ENCODE data around the gene CCDC187. TPM values are rescaled to one million over a fixed set of nuclear protein-coding genes. Genes with fewer than 3 reads are reported as not detected.

Gene CCDC187
- total RNA-seq, 2 experiments from 2014 or later: 0.07 TPM; not detected in 1

DNA sequence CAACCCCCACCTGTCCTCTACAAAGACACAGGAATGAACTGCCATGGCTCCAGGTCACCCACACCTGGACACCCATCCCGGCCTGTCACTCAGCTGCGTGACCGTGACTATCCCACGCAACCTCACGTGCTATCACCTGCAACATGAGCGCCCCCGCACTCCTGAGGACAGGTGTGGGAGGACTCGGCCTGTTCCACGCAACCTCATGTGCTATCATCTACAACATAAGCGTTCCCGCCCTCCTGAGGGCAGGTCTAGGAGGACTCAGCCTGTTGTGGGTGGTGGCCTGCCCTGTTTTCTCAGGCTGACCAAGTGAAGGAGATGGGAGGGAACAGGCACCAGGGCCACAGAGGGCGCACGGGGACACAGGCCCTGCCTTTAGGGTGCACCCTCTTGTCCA is 62.4 kb downstream of the CCDC187 start:
- ChIA-PET CTCF (interaction anchor here (2.0 kb wide), 1 partner anchor 281 kb away, joined by 5 read pairs; no protein-coding TSS in a partner anchor), POLR2A (no interaction called here)
- Mint-ChIP-seq H3K27ac (no peak overlapping the region), H3K9me3 (no peaks in the 10 kb centered on the region), H3K4me3 (no peak overlapping the region), H3K36me3 (ENCODE audit: low read depth) (peaks cover 4% of the 10 kb centered on the region), H3K27me3 (no peaks in the 10 kb centered on the region), H3K4me1 (ENCODE audit: low read depth) (peaks cover 46% of the 10 kb centered on the region)
- intact Hi-C loops (cut with micrococcal nuclease): no loop called here
- ATAC-seq: no peak
- TF ChIP-seq, protein P1, sequence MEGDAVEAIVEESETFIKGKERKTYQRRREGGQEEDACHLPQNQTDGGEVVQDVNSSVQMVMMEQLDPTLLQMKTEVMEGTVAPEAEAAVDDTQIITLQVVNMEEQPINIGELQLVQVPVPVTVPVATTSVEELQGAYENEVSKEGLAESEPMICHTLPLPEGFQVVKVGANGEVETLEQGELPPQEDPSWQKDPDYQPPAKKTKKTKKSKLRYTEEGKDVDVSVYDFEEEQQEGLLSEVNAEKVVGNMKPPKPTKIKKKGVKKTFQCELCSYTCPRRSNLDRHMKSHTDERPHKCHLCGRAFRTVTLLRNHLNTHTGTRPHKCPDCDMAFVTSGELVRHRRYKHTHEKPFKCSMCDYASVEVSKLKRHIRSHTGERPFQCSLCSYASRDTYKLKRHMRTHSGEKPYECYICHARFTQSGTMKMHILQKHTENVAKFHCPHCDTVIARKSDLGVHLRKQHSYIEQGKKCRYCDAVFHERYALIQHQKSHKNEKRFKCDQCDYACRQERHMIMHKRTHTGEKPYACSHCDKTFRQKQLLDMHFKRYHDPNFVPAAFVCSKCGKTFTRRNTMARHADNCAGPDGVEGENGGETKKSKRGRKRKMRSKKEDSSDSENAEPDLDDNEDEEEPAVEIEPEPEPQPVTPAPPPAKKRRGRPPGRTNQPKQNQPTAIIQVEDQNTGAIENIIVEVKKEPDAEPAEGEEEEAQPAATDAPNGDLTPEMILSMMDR (IDR thresholded peaks at IDR 0.05): no peak
- DNase-seq: no peak

DNA sequence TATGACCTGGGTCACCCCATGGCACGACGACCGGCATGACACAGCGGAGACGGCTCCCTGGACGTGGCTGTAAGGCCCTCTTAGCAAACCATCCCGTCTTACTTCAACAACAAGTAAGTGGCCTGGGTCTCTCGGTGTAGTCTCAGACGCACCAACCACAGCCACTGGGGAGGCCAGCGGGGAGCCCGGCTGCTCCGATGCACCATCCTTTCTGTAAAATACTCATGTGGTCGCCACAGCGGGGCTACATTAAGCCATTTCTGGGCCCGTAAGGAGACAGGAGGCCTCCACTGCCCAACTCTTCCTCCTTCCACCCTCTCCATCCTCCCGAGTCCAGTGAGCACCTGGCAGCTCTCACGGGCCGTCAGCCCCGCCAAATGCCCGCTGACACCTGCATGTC is 63.0 kb downstream of the CCDC187 start:
- DNase-seq (no peak), ATAC-seq (no peak)
- H3K4me3 Mint-ChIP-seq: no peak overlapping the region
- peaks cover 4% of the 10 kb centered on the region for H3K36me3 Mint-ChIP-seq (ENCODE audit: low read depth)
- no peaks in the 10 kb centered on the region for H3K9me3 Mint-ChIP-seq
- ChIA-PET CTCF (no interaction called here), POLR2A (no interaction called here)
- no peak overlapping the region for H3K27ac Mint-ChIP-seq
- TF ChIP-seq, protein P1 (IDR thresholded peaks at IDR 0.05): no peak
- intact Hi-C loops (cut with micrococcal nuclease): no loop called here
- H3K4me1 Mint-ChIP-seq (ENCODE audit: low read depth): peaks cover 43% of the 10 kb centered on the region
- H3K27me3 Mint-ChIP-seq: no peaks in the 10 kb centered on the region

DNA sequence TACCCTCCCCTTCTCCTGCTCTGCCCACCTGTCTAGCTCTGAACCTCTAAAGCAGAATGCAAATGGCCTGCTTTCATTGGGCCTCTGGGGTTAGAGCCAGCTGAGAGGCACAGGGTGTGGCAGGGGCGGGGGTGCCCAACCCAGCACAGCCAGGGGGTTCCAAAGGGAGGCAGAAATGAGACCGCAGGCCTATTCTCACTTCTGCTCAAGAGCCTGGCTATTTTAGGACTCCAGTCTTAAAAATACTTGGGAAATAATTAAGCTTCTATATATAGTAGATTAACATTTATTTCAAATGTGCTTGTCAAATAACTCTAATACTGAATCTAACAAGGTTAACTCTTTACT is 63.9 kb downstream of the CCDC187 start:
- ATAC-seq (no peak), DNase-seq (no peak)
- POLR2A ChIA-PET: no interaction called here
- H3K27ac Mint-ChIP-seq: no peak overlapping the region
- TF ChIP-seq, protein P1 (IDR thresholded peaks at IDR 0.05): no peak
- no peak overlapping the region for H3K4me3 Mint-ChIP-seq
- CTCF ChIA-PET: interaction anchor here (0.7 kb wide), 1 partner anchor 15 kb away, joined by 3 read pairs; no protein-coding TSS in a partner anchor
- H3K27me3 Mint-ChIP-seq: no peaks in the 10 kb centered on the region
- H3K9me3 Mint-ChIP-seq: no peaks in the 10 kb centered on the region
- peaks cover 42% of the 10 kb centered on the region for H3K4me1 Mint-ChIP-seq (ENCODE audit: low read depth)
- intact Hi-C loops (cut with micrococcal nuclease): no loop called here
- peaks cover 7% of the 10 kb centered on the region for H3K36me3 Mint-ChIP-seq (ENCODE audit: low read depth)

DNA sequence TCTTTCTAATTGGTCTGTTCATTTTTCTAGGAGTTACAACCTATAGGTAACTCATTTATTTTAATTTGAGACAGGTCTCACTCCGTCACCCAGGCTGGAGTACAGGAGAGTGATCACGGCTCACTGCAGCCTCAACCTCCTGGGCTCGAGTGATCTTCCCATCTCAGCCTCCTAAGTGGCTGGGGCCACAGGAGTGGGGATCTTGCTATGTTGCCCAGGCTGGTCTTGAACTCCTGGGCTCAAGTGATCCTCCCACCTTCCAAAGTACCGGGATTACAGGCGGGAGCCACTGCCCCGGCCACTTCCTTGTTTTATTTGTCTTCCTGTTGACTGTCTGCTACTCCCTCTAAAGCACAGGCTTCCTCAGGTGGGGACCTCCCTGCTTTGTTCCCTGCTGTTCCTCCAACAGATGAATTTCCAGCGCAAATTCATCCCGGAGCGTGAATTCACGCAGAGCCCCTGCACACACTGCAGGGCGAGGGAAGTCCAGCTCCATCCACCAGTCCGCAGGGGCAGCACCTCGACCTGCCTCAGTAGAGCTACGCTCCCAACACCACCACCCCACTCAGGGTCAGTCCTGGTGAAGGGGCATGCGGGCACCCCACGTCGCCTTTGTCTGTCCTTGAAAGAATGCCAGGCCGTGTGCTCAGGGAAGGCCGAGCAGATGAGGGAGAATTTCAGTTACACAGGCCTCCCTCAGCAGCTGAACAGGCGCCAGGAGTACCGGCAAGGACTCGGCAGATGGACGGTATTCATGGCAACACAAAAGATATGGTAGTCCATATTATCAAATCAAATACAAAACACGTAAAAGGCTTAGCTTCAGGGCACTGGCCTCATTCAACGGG is 64.5 kb downstream of the CCDC187 start:
- Mint-ChIP-seq H3K27ac (no peak overlapping the region), H3K9me3 (no peaks in the 10 kb centered on the region), H3K27me3 (no peaks in the 10 kb centered on the region), H3K4me1 (ENCODE audit: low read depth) (peaks cover 43% of the 10 kb centered on the region), H3K4me3 (no peak overlapping the region), H3K36me3 (ENCODE audit: low read depth) (peaks cover 10% of the 10 kb centered on the region)
- TF ChIP-seq, protein P1 (IDR thresholded peaks at IDR 0.05): no peak
- ChIA-PET POLR2A (no interaction called here), CTCF (interaction anchor here (0.7 kb wide), 1 partner anchor 14 kb away, joined by 3 read pairs; no protein-coding TSS in a partner anchor)
- DNase-seq (no peak), ATAC-seq (no peak)
- intact Hi-C loops (cut with micrococcal nuclease): no loop called here

DNA sequence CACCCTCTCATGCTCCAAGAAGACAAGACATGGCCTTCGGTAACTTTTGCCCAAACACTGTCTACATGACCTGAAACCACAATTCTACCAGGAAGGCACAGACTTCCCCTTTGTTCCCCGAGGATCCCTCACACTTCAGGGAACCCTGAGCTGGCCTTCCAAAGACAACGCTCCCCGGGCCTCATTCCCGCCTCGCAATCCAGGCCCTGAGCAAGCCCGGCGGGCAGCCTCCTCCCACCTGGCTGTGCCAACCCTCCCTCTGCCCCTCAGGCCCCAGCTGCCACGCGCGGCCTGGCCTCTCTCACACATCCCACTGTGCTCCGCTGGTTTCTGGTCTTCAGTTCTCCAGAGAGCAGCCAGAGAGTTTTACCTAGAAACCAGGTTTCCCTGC is 65.6 kb downstream of the CCDC187 start:
- Mint-ChIP-seq H3K4me3 (no peak overlapping the region), H3K27me3 (no peaks in the 10 kb centered on the region), H3K4me1 (ENCODE audit: low read depth) (peaks cover 40% of the 10 kb centered on the region), H3K27ac (no peak overlapping the region), H3K36me3 (ENCODE audit: low read depth) (peaks cover 14% of the 10 kb centered on the region), H3K9me3 (no peaks in the 10 kb centered on the region)
- POLR2A ChIA-PET: no interaction called here
- CTCF ChIA-PET: no interaction called here
- ATAC-seq: no peak
- DNase-seq: no peak
- TF ChIP-seq, protein P1 (IDR thresholded peaks at IDR 0.05): no peak
- intact Hi-C loops (cut with micrococcal nuclease): no loop called here
